Vagina (tissue), 2 donors: Measurements from ENCODE around the gene PDCL3. TPM values are rescaled to one million over a fixed set of nuclear protein-coding genes. Genes with fewer than 3 reads are reported as not detected.

Experiments
- DNase-seq, 2 donors: peaks; one replicate each; pipeline ENCODE4 v3.0.0-alpha.2; 2017; ENCODE audit errors: extremely low spot score in 2 of 2
- H3K27ac ChIP-seq: fragments of 200-600 bp; sonication (generic); one replicate; pipeline ENCODE4 v1.5.1; 2019
- H3K27me3 ChIP-seq: fragments of 200-600 bp; sonication (generic); one replicate; pipeline ENCODE4 v1.5.1; 2019
- H3K36me3 ChIP-seq, 2 donors: fragments of 200-600 bp; sonication (generic); one replicate each; pipeline ENCODE4 v1.5.1; 2017 to 2019
- H3K4me1 ChIP-seq: fragments of 200-600 bp; sonication (generic); one replicate; pipeline ENCODE4 v1.5.1; 2019
- H3K4me3 ChIP-seq, 2 donors: fragments of 200-600 bp; sonication (generic); 1 replicate in 1 of 2; 2 replicates in 1 of 2; pipeline ENCODE4 v1.5.1; 2016 to 2019
- H3K9me3 ChIP-seq: fragments of 200-600 bp; sonication (generic); one replicate; pipeline ENCODE4 v1.5.1; 2019
- POLR2A ChIP-seq, 2 donors: fragments of 450-650 bp; IDR thresholded peaks; one replicate each; pipeline ENCODE4 v1.6.1; 2017; ENCODE audit warnings: antibody characterized with exemption in 2 of 2, mild to moderate bottlenecking in 2 of 2, moderate library complexity in 2 of 2
- POLR2AphosphoS5 ChIP-seq, 2 donors: sonication (generic); formaldehyde crosslinking; IDR thresholded peaks; one replicate each; pipeline ENCODE4 v1.9.0; 2017; ENCODE audit warnings: antibody characterized with exemption in 2 of 2, mild to moderate bottlenecking in 2 of 2, low read depth in 1 of 2; ENCODE audit not compliant: insufficient read depth in 1 of 2
- intact Hi-C: fragments of 100-400 bp; cut with DNase I; formaldehyde crosslinking; loops from one replicate; pipeline ENCODE4 v1.15.1; 2023
- total RNA-seq: library from RNA; depleted of rRNA; stranded (reverse); fragments of >200 nt; gene quantifications from one replicate; pipeline ENCODE4 v1.2.3, GENCODE V29; 2016
- TF ChIP-seq, protein P1 (sequence below), 3 experiments: fragments of 450-650 bp in 2 of 3; fragments of 200-600 bp in 1 of 3; sonication (generic) in 1 of 3; IDR thresholded peaks; one replicate each; pipeline ENCODE4 v1.5.1; 2017 to 2019; ENCODE audit warnings: antibody characterized with exemption in 3 of 3, mild to moderate bottlenecking in 2 of 3, moderate library complexity in 2 of 3

PDCL3 gene
- total RNA-seq, 1 donor from 2014 or later, result 20.1 TPM

DNA sequence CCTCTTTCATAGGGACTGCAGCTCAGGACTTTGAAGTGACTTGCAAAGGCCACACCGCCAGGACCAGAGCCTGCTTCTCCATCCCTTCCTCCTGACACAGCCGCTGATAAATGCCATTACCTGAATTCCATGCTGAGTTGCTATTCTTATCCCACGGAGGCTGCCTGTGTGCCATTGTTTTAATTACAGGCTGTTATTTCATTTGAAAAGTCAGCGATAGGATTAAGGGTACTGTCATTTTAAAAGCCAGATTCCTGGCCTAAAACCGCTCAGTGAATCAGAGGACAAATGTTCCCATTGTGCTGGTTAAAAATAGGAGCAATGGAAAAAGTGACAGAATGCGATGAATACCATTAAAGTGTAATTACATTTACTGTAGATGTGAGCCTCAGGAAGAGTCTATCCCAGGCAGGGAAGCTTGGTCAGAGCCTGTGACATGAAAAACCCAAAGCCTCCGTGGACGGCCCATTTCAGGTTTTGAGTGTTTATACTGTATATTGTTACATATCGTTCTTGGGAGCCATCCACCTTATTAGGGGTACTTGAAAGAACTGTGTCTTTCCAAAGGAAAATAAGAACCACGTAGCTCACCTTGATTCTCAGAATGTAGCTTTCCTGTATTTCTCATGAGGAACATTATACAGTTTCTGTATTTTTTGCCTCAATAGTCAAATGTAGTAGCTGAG, 41.3 kb downstream of the PDCL3 start:
- H3K4me1 ChIP-seq, result no peaks in the 10 kb centered on the region
- H3K4me3 ChIP-seq, result no peak overlapping the region
- no peaks in the 10 kb centered on the region for H3K9me3 ChIP-seq
- intact Hi-C loops, result loop anchor here (5.0 kb wide), 1 partner anchor 378 kb away; no protein-coding TSS in a partner anchor
- no peak overlapping the region for H3K27ac ChIP-seq
- H3K36me3 ChIP-seq, result no peaks in the 10 kb centered on the region
- H3K27me3 ChIP-seq, result no peaks in the 10 kb centered on the region
- DNase-seq, result no peak
- TF ChIP-seq, protein P1, sequence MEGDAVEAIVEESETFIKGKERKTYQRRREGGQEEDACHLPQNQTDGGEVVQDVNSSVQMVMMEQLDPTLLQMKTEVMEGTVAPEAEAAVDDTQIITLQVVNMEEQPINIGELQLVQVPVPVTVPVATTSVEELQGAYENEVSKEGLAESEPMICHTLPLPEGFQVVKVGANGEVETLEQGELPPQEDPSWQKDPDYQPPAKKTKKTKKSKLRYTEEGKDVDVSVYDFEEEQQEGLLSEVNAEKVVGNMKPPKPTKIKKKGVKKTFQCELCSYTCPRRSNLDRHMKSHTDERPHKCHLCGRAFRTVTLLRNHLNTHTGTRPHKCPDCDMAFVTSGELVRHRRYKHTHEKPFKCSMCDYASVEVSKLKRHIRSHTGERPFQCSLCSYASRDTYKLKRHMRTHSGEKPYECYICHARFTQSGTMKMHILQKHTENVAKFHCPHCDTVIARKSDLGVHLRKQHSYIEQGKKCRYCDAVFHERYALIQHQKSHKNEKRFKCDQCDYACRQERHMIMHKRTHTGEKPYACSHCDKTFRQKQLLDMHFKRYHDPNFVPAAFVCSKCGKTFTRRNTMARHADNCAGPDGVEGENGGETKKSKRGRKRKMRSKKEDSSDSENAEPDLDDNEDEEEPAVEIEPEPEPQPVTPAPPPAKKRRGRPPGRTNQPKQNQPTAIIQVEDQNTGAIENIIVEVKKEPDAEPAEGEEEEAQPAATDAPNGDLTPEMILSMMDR (IDR thresholded peaks at IDR 0.05), result no peak
- TF ChIP-seq POLR2AphosphoS5 (IDR thresholded peaks at IDR 0.05; ENCODE audit: insufficient read depth in 1 of 2, low read depth in 1 of 2), result no peak
- TF ChIP-seq POLR2A (IDR thresholded peaks at IDR 0.05), result no peak

DNA sequence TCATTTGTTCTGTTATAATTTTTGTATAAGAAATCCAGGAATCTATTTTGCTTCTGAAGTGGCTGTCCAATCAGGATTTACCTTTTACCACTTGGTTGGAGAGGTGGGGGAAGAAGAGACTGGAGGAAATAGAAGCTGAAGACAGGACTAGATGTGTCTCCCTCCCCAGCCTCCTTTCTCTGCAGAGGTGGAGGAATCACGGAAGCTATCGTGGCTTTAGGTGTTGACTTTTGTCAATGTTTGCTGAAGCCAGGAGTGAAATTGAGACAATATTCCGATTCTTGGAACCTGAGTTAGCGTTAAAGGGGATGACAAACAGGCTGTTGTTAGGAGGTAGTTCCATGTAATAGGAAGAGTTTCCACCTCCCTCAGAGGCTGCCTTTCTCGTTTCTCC, 43.5 kb downstream of the PDCL3 start:
- DNase-seq, result no peak
- no peak for TF ChIP-seq POLR2A (IDR thresholded peaks at IDR 0.05)
- TF ChIP-seq, protein P1 (IDR thresholded peaks at IDR 0.05), result no peak
- no peak for TF ChIP-seq POLR2AphosphoS5 (IDR thresholded peaks at IDR 0.05; ENCODE audit: insufficient read depth in 1 of 2, low read depth in 1 of 2)
- Histone ChIP-seq H3K4me3 (no peak overlapping the region), H3K9me3 (no peaks in the 10 kb centered on the region), H3K27ac (no peak overlapping the region), H3K27me3 (no peaks in the 10 kb centered on the region), H3K36me3 (no peaks in the 10 kb centered on the region), H3K4me1 (no peaks in the 10 kb centered on the region)
- intact Hi-C loops, result no loop called here

DNA sequence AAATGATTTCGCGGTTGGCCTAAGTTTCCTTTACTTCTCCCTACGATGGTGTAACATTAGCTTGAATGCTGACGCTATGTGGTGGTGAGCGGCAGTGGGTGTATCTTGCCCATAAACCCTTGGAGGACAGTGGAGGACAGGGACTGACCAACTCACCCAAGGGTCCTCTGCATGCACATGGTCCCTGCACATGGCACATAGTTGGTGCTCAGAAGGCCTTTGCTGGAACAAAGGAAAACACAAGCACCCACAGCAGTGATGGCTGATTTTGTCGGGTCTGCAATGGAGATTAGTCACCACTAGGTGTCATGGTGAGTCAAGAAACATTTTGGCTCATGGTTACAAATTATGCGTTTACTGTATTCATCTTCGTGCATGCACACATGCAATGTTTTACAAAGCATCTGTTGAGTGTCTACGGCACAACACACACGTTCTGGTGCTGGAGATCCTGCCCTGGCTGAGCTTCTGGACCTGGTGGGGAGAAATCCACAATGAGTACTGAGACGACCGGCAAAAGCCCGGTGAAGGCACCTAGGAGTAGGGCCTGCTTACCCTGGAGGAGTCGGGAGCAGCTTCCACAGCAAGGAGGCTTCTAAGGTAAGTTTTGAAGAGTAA, 44.0 kb downstream of the PDCL3 start:
- TF ChIP-seq, protein P1 (IDR thresholded peaks at IDR 0.05), result peak; percentile 76 to 88 (median 77)
- no peak for TF ChIP-seq POLR2AphosphoS5 (IDR thresholded peaks at IDR 0.05; ENCODE audit: insufficient read depth in 1 of 2, low read depth in 1 of 2)

DNA sequence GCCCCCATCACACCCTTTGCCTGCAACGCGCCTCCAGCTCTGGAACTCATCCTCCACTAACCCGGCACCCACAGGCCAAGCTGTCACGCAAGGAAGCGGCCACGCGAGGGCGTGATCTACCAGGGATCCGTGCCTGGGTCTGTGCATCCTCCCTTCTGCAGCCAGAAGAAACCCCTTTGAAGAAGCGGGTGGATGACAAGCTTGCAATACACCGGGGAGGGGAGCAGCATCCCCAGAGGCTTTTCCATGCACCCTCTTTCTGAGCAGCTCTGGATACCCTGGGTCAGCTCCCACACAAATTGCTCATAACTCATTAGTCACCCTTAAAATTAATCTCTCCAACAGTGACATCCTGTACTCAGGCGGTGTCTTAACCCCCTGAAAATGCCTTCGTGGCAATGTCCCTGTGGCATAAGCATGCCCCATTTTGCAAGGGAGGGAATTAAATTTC, 47.6 kb downstream of the PDCL3 start:
- no peak for DNase-seq
- no peaks in the 10 kb centered on the region for H3K27me3 ChIP-seq
- intact Hi-C loops, result loop anchor here (5.0 kb wide), 1 partner anchor 377 kb away; no protein-coding TSS in a partner anchor
- H3K9me3 ChIP-seq, result no peaks in the 10 kb centered on the region
- no peak overlapping the region for H3K27ac ChIP-seq
- TF ChIP-seq POLR2AphosphoS5 (IDR thresholded peaks at IDR 0.05; ENCODE audit: insufficient read depth in 1 of 2, low read depth in 1 of 2) (peak in 1 of 2 donors; percentile 25), POLR2A (IDR thresholded peaks at IDR 0.05) (no peak)
- TF ChIP-seq, protein P1 (IDR thresholded peaks at IDR 0.05), result peak; percentile 33 to 58 (median 55)
- no peak overlapping the region for H3K4me3 ChIP-seq
- H3K36me3 ChIP-seq, result no peaks in the 10 kb centered on the region
- H3K4me1 ChIP-seq, result no peaks in the 10 kb centered on the region

More for the DNA sequence above, 44.0 kb downstream of the PDCL3 start:
- no peak overlapping the region for H3K4me3 ChIP-seq
- H3K27ac ChIP-seq, result no peak overlapping the region
- H3K9me3 ChIP-seq, result no peaks in the 10 kb centered on the region
- H3K27me3 ChIP-seq, result no peaks in the 10 kb centered on the region
- intact Hi-C loops, result no loop called here
- no peaks in the 10 kb centered on the region for H3K36me3 ChIP-seq
- H3K4me1 ChIP-seq, result no peaks in the 10 kb centered on the region
- no peak for DNase-seq
